GM12801 (cell line): ENCODE measurements around the gene SIRT7.

Experiments
- TF ChIP-seq, protein P1 (sequence below): IDR thresholded peaks from one replicate; pipeline ENCODE4 v1.5.1; 2011; ENCODE audit warnings: control low read depth; ENCODE audit not compliant: insufficient read length; ENCODE audit errors: extremely low read depth

The SIRT7 gene

DNA sequence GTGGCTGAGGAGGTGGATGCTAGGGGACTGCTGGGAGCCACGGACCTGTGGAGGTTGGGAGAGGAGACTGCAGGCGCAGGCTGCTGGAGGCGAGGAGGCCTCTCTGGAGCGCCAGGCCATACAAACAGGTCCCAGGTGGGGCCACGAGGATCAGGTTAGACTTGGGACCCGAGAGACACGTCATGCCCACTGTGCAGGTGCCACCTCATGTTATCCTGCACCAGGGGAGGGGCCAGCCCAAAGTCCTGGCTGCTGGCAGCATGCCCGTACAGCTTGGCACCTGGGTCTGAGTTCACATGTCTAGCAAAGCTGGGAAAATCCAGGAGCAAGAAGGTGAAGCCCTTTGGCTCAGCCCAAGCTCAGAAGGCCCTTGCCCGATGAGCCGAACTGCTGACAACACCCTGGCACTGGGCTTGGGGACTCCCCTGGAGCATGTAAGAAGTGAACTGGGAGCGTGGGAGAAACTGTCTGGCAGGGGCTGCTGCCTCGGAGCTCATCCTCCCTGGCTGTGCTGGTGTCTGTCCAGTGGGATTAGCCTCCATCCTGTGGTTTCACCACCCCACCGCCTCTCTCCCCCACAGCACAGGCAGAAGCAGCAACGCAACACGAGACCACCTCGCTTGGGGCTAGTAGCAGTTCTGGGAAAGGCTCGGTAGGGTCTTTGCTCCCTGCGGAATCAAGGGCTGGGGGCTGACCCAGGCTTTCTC, 52.1 kb downstream of the SIRT7 start:
- TF ChIP-seq, protein P1, sequence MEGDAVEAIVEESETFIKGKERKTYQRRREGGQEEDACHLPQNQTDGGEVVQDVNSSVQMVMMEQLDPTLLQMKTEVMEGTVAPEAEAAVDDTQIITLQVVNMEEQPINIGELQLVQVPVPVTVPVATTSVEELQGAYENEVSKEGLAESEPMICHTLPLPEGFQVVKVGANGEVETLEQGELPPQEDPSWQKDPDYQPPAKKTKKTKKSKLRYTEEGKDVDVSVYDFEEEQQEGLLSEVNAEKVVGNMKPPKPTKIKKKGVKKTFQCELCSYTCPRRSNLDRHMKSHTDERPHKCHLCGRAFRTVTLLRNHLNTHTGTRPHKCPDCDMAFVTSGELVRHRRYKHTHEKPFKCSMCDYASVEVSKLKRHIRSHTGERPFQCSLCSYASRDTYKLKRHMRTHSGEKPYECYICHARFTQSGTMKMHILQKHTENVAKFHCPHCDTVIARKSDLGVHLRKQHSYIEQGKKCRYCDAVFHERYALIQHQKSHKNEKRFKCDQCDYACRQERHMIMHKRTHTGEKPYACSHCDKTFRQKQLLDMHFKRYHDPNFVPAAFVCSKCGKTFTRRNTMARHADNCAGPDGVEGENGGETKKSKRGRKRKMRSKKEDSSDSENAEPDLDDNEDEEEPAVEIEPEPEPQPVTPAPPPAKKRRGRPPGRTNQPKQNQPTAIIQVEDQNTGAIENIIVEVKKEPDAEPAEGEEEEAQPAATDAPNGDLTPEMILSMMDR, result no peak

DNA sequence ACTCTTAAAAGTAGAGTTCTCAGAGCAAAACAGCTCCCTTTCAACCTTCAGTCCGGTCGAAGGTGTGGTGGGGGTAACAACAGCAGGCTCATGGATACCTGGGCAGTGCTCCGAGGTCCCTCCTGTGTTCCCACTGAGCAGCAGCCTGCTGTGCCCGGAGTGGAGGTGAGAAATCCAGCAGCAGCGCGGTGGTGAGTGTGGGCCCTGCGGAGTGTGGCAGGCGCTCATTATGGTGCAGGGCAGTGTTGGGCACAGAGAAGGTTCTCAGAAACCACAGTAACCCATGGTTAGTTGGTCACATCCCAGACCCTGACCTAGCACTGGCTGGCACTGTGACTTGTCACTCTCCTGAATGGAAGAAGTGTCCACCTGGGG, 52.6 kb downstream of the SIRT7 start:
- TF ChIP-seq, protein P1, result no peak

DNA sequence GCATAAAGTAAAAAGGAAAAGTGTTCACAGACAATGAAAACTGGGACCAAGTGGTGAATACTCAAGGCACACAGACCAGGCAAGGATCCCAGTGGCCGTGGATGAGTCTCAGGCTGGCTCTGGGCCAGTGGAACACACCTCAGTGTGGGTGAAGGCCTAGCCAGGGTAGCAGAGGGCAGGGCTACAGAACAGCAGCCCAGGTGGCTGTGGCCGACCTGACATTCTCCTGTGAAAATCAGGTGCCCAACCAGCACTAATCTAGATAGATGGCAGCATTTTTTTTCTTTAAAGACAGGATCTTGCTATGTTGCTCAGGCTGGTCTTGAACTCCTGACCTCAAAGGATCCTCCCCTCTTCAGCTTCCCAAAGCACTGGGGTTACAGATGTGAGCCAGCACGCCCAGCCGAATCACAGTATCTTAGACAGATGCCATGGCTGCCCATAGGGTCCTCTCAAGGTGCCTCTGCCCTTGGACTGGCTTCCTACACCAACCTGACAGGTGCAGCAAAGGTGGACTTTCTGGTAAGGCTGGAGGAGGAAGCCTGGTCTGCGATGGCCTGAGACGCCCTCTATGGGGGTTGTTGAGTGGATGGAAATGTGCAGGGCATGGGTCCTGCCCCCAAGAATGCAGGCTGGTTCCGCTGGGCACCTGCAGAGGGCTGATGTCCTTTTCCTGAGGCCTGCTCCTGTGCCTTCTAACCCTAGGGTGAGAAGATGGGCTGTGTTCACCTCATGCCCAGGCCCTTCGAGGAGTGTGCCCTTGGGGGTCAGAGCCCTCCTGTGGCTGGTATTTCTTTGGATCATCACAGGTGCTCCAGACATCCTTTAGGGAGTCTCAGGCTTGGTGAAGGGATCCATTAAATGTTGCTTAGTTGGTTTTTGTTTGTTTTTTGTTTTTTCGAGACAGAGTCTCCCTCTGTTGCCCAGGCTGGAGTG, 53.9 kb downstream of the SIRT7 start:
- TF ChIP-seq, protein P1, result no peak

DNA sequence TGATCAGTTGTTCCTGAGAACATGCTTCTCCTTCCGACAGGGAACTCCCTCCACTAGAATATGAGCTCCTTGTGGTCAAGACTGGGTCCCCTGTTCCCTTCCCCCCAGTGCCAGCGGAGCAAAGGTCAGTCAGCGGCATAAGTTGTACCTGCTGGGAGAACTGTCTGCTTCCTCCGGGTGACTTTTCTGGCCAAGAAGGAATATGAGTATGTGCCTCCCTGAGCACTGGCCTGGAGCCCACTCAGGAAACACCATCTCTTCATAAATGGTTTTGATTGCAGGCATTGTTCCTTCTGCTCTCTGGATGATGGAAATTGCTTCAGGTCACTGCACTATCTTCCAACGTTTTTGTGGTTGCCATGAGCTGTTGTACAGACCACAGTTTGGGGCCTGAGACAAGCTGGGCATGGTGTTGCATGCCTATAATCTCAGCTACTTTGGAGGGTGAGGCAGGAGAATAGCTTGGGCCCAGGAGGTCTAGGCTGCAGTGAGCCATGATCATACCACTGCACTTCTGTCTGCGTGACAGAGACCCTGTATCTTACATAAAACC, 54.8 kb downstream of the SIRT7 start:
- TF ChIP-seq, protein P1, result no peak
